Lung (tissue), 12 donors: ENCODE data around the gene KCNK2. TPM values are rescaled to one million over a fixed set of nuclear protein-coding genes. Genes with fewer than 3 reads are reported as not detected.

Experiments used
- ATAC-seq: fragments of 200-7000 bp; cut with Tn5 transposase; one replicate; pipeline ENCODE4 v1.9.1; 2020; ENCODE audit warnings: moderate number of reproducible peaks; ENCODE audit not compliant: insufficient read depth, low FRiP score
- DNase-seq, 3 donors: peaks; one replicate each; pipeline ENCODE4 v3.0.0-alpha.2; 2013 to 2017
- H3K27ac ChIP-seq, 2 donors: one replicate each; pipeline ENCODE4 v1.5.1; 2013; ENCODE audit warnings: mild to moderate bottlenecking in 2 of 2, moderate library complexity in 2 of 2, control low read depth in 1 of 2, inconsistent platforms in 1 of 2, low read depth in 1 of 2, low read length in 1 of 2
- H3K27me3 ChIP-seq, 3 donors: one replicate each; pipeline ENCODE4 v1.5.1; 2013; ENCODE audit warnings: low read length in 2 of 3; ENCODE audit not compliant: control insufficient read depth in 3 of 3, insufficient read depth in 3 of 3
- H3K36me3 ChIP-seq, 4 donors: one replicate each; pipeline ENCODE4 v1.5.1; 2013; ENCODE audit warnings: low read length in 4 of 4, mild to moderate bottlenecking in 1 of 4, moderate library complexity in 1 of 4; ENCODE audit not compliant: control insufficient read depth in 4 of 4, insufficient read depth in 4 of 4
- H3K4me1 ChIP-seq, 5 donors: one replicate each; pipeline ENCODE4 v1.5.1; 2013; ENCODE audit warnings: low read length in 5 of 5, mild to moderate bottlenecking in 2 of 5, moderate library complexity in 1 of 5; ENCODE audit not compliant: control insufficient read depth in 5 of 5, insufficient read depth in 5 of 5
- H3K4me3 ChIP-seq: one replicate; pipeline ENCODE4 v1.5.1; 2013; ENCODE audit warnings: mild to moderate bottlenecking, control low read depth, moderate library complexity
- H3K9ac ChIP-seq, 2 donors: one replicate each; pipeline ENCODE4 v1.5.1; 2013; ENCODE audit warnings: low read length in 2 of 2, control low read depth in 1 of 2; ENCODE audit not compliant: insufficient read depth in 1 of 2
- H3K9me3 ChIP-seq, 4 donors: one replicate each; pipeline ENCODE4 v1.5.1; 2013; ENCODE audit warnings: low read length in 3 of 4, mild to moderate bottlenecking in 1 of 4, moderate library complexity in 1 of 4; ENCODE audit not compliant: control insufficient read depth in 4 of 4, insufficient read depth in 3 of 4
- CTCF ChIP-seq: IDR thresholded peaks from 2 replicates; pipeline ENCODE4 v1.5.1; 2012; ENCODE audit warnings: mild to moderate bottlenecking; ENCODE audit errors: control extremely low read depth, extremely low read depth
- WGBS, 2 donors: extraction: QIAGEN DNeasy Blood & Tissue Kit; methylation state at CpG; one replicate each; pipeline ENCODE4 v1.1.7; 2013; 5-methylcytosine and 5-hydroxymethylcytosine counted together
- polyA plus RNA-seq, 2 donors: library from polyadenylated mRNA; stranded (reverse); fragments of 200-250 nt; gene quantifications; one replicate each; pipeline ENCODE4 v1.2.1, GENCODE V29; 2013
- total RNA-seq, 2 donors: library from RNA; depleted of rRNA in 1 of 2; stranded (reverse); fragments of >200 nt in 1 of 2; gene quantifications; one replicate each; pipeline ENCODE4 v1.2.1, GENCODE V29; 2014 to 2021
- donor health status: control.
- donor health status: control.
- donor health status: Bipolar disorder and iron deficiency.
- donor health status: healthy.
- donor health status: DM: yes; HTN: yes; CAD: no.

The KCNK2 gene
- total and polyA plus RNA-seq, 4 donors = 0.05 to 0.71 (median 0.18) TPM

- no peaks in the 10 kb centered on the region for H3K36me3 ChIP-seq
- H3K9me3 ChIP-seq = no peaks in the 10 kb centered on the region
- 73 to 90% methylated on average over 1 of the region's 1 CpG for WGBS, 2 donors
- no peak overlapping the region for H3K4me3 ChIP-seq
- H3K27me3 ChIP-seq = no peaks in the 10 kb centered on the region
- DNase-seq (no peak), ATAC-seq (no peak)
- H3K27ac ChIP-seq = no peak overlapping the region
- no peaks in the 10 kb centered on the region for H3K4me1 ChIP-seq
- H3K9ac ChIP-seq = no peak overlapping the region
- no peak for TF ChIP-seq CTCF
Measured at GRCh38 chr1:215267495-215267894, 185.0 kb downstream of the KCNK2 start.

GRCh38 chr1:215269955-215270354 lies 187.4 kb downstream of the KCNK2 start:
- DNase-seq = no peak
- H3K36me3 ChIP-seq = no peaks in the 10 kb centered on the region
- H3K4me3 ChIP-seq = no peak overlapping the region
- TF ChIP-seq CTCF = no peak
- no peaks in the 10 kb centered on the region for H3K4me1 ChIP-seq
- no peaks in the 10 kb centered on the region for H3K9me3 ChIP-seq
- 64 to 67% methylated on average over 3 of the region's 3 CpGs for WGBS, 2 donors
- no peak overlapping the region for H3K27ac ChIP-seq
- H3K9ac ChIP-seq = no peak overlapping the region
- H3K27me3 ChIP-seq = no peaks in the 10 kb centered on the region
- no peak for ATAC-seq

- H3K27ac ChIP-seq = no peak overlapping the region
- H3K36me3 ChIP-seq = no peaks in the 10 kb centered on the region
- H3K9ac ChIP-seq = no peak overlapping the region
- ATAC-seq = no peak
- DNase-seq = no peak
- H3K4me3 ChIP-seq = no peak overlapping the region
- no peaks in the 10 kb centered on the region for H3K9me3 ChIP-seq
- H3K27me3 ChIP-seq = no peaks in the 10 kb centered on the region
- 79 to 80% methylated on average over 5 of the region's 5 CpGs for WGBS, 2 donors
- no peak for TF ChIP-seq CTCF
- H3K4me1 ChIP-seq = peaks cover 0 to 10% (median 0%) of the 10 kb centered on the region in 5 donors
Measured at GRCh38 chr1:215273838-215274516, 191.4 kb downstream of the KCNK2 start.

- H3K27me3 ChIP-seq = no peaks in the 10 kb centered on the region
- no peaks in the 10 kb centered on the region for H3K36me3 ChIP-seq
- no peak for DNase-seq
- H3K4me1 ChIP-seq = peaks cover 0 to 10% (median 0%) of the 10 kb centered on the region in 5 donors
- WGBS, 2 donors = 70 to 79% methylated on average over 1 of the region's 1 CpG
- no peak overlapping the region for H3K27ac ChIP-seq
- no peaks in the 10 kb centered on the region for H3K9me3 ChIP-seq
- H3K9ac ChIP-seq = no peak overlapping the region
- ATAC-seq = no peak
- no peak overlapping the region for H3K4me3 ChIP-seq
- no peak for TF ChIP-seq CTCF
Measured at GRCh38 chr1:215276582-215276981, 194.0 kb downstream of the KCNK2 start.
